ENCODE data around the gene VSIR.

VSIR gene

DNA sequence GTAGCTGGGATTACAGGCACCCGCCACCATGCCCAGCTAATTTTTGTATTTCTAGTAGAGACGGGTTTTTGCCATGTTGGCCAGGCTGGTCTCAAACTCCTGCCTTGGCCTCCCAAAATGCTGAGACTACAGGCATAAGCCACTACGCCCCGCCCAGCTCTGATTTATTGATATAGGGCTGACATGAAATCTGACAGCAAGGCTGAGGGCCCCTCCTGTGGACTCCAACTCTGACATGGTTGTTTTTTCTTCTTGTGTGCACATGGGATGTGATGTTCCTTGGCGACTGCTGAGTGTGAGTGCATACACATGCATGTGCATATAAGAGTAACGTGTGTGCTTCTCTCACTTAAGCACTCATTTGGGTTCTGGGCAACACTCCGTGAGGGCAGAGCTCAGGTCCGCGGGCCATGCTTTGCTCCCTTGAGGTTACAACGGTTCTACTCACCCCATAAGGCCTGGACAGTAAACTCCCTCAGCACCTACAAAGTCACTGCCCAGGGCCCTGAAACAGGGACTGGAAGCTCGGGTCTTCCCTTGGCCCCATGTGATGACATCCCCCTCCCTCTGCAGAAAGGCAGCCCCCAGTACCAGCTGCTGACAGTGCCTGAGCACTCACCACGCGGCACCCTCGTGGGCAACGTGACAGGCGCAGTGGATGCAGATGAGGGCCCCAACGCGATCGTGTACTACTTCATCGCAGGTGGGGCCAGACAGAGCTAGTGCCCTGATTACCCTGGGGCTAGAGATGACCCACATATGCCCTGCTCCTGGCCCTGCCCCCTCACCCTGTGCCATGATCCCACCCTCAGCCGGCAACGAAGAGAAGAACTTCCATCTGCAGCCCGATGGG lies 33.6 kb upstream of the VSIR start:
- DNase-seq: no peak

DNA sequence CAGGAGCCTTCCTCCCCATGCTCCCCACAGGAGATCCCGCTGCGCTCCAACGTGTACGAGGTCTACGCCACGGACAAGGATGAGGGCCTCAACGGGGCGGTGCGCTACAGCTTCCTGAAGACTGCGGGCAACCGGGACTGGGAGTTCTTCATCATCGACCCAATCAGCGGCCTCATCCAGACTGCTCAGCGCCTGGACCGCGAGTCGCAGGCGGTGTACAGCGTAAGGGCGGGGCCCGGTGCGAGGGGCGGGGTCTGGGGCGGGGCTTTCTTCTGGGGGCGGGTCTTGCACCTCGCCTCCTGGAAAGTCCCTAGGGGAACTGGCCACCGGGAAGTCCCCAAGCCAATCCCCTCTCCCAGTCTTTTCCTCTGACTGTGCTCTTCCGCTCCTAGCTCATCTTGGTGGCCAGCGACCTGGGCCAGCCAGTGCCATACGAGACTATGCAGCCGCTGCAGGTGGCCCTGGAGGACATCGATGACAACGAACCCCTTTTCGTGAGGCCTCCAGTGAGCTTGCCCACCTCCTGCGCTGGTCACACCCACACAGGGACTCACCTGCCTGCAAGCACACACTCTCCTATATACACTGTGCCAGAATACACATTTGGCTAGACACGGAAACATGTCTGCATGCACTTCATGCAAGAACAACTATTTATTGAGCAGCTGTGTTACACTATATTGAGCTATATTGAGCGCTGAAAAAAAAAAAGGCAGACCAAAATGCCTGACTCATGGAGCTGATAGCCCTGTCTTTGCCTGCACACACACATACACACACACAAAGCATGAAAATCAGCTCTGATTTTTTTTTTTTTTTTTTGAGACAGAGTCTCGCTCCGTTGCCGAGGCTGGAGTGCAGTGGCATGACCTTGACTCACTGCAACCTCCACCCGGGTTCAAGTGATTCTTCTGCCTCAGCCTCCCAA lies 32.7 kb upstream of the VSIR start:
- no peak for DNase-seq

DNA sequence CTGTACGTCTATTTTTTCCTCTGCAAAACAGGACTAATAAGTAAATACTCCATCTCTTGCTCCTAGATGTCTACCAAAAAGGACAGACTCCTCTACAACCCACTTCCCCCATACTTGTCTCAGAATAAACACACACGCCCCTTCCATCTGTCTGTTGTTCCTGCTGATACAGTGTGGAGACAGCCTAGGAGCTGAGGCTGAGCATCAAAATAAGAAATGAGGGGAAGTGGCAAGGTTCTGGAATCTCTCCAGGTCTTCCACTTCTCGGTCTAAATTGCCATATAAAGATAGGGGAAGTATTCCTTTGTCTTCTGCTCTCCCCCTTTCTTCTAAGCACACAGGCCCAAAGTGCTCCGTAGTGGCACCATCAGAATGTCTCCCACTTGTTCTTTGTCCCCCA lies 30.8 kb upstream of the VSIR start:
- DNase-seq: no peak

DNA sequence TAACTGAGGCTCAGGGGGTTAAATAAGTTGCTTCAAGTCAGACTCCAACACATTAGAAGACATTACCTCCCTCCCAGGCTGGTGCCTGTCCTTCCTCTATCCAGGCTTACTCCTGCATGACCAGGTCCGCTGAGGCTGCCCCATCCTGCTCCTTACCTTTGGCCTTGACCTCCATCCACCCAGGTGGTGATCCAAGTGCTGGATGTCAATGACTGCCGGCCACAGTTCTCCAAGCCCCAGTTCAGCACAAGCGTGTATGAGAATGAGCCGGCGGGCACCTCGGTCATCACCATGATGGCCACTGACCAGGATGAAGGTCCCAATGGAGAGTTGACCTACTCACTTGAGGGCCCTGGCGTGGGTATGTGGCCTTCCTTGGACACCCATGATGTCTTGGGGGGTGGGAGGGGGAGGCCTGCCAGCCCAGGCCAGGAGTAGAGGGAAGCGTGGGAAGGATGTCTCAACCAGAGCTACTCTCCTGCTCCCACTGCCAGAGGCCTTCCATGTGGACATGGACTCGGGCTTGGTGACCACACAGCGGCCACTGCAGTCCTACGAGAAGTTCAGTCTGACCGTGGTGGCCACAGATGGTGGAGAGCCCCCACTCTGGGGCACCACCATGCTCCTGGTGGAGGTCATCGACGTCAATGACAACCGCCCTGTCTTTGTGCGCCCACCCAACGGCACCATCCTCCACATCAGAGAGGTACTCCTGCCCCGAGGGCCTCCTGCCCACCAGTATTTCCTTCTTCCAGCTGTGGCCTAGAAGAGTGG lies 29.6 kb upstream of the VSIR start:
- DNase-seq: no peak

DNA sequence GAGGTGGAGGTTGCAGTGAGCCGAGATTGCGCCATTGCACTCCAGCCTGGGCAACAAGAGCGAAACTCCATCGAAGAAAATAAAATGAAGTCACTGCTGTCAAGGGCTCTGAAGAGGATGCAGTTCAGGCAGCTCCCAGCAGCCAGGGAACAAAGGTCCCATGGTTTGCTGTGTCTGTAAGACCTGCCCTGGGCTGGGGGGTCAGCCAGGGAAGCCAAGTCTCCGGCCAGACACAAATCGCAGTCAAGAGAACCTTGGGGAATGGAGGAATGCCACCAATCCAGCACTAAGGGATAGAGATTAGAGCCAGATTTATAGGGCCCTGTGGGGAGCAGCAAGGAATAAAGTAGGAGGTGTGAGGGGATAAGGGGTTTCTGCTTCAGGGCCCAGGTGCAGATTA lies 28.9 kb upstream of the VSIR start:
- no peak for DNase-seq

DNA sequence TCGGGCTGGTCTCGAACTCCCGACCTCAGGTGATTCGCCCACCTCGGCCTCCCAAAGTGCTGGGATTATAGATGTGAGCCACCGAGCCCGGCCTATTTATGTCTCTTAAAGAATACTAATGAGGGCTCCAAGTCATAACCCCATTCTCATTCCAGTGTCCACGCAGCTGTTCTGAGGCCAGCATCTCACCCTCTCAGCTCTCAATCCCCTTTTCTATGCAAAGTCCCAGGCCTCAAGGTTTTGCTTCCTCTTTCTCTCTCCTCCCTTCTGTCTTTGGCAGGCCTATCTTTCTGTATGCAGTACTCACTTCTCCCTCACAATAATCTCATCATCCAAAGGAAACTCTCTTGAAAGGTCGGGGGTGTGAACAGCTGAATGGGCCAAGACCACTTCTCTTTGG lies 28.0 kb upstream of the VSIR start:
- no peak for DNase-seq

DNA sequence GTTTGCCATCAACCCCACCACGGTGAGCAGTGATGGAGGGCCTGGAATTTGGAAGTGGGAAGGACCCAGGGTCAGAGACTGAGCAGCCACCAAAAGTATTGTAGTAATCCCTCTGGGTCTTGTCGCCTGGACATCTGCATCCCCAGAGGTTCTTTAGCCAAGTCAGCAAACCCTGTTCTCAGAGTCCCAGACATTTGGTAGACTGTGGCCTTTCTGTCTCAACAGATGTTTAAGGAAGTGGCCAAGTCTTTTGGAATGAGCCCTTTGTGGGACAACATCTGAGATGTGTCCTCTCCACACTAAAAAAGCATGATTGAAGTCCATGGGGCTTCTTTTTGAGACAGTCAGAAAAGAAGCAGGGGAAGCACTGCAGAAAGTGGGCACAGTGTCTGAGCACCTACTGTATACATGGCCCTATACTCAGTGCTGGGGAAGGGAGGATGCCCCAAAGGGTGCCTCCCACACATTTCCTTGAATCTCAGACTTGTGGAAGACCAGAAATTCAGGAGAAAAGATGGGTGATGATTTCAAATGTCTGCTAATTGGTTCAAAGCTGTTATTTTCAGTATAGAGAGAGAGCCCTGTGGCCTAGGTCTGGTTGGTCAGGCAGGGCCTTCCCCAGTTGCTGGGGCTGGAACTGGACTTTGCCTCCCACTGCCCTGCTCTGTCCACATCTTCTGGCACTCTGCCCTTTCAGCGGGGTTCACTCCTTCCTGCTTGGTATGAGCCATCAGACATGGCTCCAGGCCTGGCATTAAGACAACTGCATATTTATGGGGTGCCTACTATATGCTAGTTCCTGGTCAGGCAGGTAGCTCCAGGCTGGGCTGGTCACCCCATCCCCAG lies 26.5 kb upstream of the VSIR start:
- no peak for DNase-seq

DNA sequence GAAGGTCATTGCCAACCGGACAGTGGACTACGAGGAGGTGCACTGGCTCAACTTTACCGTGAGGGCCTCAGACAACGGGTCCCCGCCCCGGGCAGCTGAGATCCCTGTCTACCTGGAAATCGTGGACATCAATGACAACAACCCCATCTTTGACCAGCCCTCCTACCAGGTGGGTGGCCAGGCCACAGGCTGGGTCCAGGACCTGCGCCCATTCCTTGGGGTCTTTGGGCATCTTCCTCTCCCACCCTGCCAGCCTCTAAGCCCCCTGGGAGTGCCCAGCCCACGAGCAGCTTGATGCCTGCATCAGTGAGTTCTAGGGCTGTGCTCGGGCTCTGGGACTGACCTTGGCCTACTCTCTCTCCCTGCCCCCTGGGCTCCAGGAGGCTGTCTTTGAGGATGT lies 25.8 kb upstream of the VSIR start:
- no peak for DNase-seq

DNA sequence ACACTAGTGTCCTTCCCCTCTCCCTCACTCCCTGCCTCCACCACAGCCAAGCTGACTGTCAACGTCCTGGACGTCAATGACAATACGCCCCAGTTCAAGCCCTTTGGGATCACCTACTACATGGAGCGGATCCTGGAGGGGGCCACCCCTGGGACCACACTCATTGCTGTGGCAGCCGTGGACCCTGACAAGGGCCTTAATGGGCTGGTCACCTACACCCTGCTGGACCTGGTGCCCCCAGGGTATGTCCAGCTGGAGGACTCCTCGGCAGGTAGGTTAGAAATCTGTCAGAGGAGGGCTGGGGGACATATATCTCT lies 24.9 kb upstream of the VSIR start:
- DNase-seq: no peak

DNA sequence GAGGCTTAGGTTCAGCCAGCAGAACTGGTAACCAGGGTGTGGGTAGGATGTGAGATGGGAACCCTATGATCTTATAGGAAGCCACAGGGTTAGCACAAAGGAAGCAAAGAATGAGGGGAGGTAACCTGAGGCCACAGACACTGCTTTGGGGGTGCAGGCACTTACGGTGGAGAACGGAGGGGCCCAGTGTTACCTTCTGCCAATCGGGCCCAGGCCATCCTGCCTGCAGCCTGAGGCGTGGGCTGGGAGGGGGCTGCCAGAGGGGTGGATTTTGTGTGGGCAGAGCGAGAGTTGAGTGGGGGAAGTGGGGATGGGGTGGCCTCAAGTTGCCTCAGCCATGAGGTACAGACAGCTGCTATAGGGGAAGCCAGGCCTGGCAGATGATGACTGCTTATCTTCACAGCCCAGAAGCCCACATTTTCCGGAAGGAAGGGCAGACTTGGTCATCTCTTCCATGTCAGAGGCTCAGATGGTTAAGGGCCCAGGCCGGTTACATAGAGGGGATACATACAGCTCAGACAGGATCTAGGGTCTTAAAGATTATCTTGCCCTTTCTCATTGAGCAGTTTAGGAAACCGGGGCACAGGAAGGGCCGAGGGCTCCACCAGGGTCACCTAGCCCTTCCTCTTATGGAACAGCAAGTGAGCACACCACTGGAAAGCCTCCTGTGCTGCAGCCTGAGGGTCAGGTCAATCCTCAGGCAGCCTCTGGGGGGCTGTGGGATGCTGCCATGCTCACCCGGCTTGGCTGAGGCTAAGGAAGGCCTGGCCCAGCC lies 24.4 kb upstream of the VSIR start:
- no peak for DNase-seq

DNA sequence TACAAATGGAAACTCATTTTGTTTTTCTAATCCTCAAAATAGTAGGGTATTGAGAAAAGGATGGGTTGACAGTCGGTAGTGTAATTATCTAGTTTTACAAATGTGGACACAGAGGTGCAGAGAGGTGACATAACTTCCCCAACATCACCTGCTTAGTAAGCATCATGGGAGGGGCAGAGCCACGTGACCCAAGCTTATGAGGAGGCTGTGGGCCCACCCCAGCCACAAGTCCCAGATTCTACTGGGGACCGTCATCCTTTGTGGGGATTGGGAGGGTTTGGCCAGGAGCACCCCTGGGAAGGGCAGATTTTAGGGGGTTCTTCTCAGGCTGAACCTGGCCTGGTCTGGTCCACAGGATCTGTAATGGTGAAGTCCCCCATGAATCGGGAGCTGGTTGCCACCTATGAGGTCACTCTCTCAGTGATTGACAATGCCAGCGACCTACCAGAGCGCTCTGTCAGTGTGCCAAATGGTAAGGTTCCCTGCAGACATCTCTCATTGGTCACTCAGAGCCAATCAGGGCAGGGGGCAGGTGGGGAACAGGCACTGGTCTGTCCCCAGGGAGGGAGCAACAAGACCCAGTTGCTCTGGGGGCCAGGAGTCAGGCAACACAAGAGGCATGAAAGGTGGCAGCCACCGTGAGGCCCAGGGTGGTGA lies 23.6 kb upstream of the VSIR start:
- no peak for DNase-seq

DNA sequence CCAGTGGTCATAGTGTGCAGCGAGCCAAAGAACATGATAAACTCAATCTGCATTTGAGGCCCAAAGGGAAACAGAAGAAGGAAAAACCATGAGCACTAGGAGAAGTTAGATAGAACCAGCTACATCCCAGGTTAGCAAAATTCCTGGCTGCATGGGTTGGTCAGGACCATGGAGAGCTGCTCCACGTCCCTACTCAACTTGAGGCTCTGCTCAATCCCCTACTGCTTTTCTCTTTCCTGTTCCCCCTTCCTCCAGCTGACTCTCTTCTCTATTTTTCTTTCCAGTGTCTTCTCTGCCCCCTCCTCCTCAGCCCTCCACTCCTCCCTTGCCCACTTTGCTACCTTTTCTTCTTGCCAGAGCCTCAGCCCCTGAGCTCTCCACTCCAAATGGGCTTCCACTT lies 21.9 kb upstream of the VSIR start:
- no peak for DNase-seq

DNA sequence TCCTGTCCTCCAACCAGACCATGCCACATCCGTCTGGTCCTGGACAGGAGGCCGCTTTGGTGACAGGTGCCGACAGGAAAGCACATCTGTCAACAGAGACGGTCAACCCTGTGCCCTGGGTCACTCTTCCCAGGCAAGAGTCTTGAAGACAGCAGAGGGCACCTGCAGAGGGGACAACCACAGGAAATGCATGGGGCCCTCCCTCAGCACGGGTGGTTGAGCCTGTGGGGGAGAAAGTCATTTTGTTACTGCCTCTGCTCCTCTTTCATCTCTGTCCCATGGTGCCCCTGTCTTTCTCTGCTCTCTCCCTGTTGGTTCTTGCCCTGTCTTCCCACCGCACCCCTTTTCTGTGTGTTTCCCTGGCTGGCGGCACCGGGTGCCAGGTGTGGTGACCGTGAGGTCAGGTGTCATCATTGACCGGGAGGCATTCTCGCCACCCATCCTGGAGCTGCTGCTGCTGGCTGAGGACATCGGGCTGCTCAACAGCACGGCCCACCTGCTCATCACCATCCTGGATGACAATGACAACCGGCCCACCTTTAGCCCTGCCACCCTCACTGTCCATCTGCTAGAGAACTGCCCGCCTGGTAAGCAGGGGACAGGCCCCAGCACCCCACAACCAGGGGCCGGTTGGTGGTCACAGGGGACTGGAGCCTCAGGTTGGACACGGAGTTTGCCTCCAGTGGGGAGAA lies 17.6 kb upstream of the VSIR start:
- DNase-seq: no peak

DNA sequence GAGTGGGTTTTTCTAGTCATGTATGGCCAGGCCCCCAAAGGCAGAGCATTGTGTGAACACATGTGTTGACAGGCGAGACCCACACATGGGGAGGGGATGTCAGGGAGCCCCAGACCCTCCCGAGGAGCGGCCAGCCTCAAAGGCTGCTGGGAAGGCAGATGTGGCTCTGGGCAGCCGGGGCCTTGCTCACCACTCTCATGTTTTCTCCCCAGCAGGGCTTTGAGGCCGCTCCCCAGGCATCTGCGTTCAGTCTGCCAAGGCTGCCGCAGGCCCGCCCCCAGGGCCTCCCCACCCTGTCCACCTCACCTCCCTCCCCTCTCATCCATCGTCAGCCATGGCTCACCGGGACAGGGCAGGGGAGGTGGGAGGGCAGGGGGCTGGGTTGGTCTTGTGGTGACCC lies 16.6 kb upstream of the VSIR start:
- no peak for DNase-seq

DNA sequence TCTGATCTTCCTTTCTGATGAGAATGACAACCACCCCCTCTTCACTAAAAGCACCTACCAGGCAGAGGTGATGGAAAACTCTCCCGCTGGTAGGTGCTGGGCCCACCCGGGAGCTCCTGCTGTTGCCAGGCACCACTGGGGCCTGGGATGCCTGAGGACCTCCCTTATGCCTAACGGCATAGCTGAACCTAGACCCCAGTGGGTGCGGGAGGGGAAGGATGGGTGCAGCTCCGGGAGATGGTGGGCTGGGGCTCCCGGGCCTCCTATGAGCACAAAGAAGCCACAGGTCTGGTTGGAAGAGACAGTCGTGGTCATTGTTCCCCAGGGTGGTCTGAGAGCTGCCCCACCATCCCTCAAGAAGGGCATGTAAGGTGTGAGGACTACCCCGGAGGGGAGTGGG lies 15.6 kb upstream of the VSIR start:
- no peak for DNase-seq

DNA sequence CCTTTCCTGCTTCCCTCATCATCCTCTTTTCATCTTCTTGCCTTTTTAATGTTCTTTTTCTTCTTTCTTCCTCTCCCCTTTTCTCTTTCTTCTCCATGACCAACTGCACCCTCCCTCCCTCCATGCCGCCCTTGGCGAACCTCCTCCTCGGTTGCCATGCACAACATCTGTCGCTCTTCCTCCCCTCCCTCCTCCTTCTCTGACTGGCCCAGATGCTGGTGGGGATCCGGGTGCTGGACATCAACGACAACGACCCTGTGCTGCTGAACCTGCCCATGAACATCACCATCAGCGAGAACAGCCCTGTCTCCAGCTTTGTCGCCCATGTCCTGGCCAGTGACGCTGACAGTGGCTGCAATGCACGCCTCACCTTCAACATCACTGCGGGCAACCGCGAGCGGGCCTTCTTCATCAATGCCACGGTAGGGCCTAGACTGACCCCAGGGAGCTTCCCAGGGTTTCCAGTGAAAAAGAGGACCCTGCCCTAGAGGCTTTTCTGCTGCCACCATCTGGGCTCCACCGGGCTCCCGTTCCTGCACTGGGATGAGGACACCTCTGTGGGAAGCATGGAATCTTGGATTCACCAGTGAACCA lies 11.5 kb upstream of the VSIR start:
- no peak for DNase-seq

DNA sequence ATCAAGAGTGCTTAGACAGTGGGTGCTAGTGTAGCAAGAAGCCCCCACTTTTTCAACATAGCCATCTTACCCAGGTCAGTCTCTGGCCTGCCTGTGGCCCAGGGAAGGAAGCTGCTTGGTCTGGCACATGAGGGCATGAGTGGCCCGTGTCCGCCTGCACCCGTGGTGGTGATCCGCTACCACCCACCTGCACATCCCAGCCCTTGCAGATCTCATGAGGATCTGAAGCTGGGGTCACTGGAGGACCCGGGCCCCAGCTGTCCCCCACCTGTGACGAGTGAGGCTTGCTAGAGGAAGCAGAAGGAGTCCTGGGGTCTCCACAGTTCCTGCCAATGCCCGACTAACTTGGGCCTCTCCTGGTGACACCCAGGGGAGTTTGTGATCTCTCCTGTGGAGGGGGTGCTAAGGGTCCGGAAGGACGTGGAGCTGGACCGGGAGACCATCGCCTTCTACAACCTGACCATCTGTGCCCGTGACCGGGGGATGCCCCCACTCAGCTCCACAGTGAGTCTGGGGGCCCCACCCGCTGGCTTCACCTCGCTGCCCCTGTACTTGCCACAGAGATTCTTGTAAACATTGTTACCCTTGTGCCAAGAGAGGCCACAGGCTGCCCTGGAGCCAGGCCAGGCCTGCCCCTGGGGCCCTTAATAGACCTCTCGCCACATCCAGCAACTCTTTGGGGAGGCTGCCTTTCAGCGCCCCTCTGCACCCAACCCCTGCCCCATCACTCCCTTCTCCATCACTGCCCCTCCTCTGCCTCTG lies 10.8 kb upstream of the VSIR start:
- DNase-seq: no peak

DNA sequence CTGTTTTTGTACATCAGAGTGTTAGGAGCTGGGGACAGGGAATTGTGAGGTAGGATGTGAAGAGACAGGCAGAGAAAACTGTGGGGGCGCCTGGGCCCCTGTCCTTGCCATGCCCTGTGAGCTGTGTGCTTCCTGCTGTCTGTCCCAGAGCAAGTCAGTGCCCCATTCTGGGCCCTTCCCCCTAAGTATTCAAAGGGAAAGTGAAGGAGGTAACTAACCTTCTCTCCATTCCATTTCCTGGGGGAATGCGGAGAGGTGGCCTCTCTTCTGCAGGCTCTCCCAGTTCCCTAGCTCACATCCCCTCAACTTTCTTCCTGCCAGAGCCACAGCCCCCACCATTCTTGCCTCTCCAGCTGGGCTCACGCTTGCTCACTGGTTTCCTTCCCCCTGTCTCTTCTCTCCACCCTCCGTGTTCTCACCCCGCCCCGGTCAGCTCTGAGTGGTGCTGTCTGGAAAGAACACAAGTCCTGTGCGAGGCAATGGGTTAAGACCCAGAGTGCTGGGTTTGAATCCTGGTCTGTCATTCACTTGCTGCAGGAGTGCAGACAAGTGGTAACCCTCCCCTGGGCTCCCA lies 9.7 kb upstream of the VSIR start:
- DNase-seq: no peak
